Peyer's patch (tissue), 4 donors: ENCODE results near the gene SLC25A22. TPM values are rescaled to one million over a fixed set of nuclear protein-coding genes. Genes with fewer than 3 reads are reported as not detected.

Experiments used
- DNase-seq, 3 donors: peaks; one replicate each; pipeline ENCODE4 v3.0.0-alpha.2; 2017 to 2019
- H3K27ac ChIP-seq, 4 donors: fragments of 200-600 bp; sonication (generic); one replicate each; pipeline ENCODE4 v1.5.1; 2016 to 2019
- H3K27me3 ChIP-seq, 2 donors: fragments of 200-600 bp; sonication (generic); one replicate each; pipeline ENCODE4 v1.5.1; 2019
- H3K36me3 ChIP-seq, 3 donors: fragments of 200-600 bp; sonication (generic); one replicate each; pipeline ENCODE4 v1.5.1; 2016 to 2019
- H3K4me1 ChIP-seq, 4 donors: fragments of 200-600 bp; sonication (generic); one replicate each; pipeline ENCODE4 v1.5.1; 2016 to 2019
- H3K4me3 ChIP-seq, 4 donors: fragments of 200-600 bp; sonication (generic); 1 replicate in 3 of 4; 2 replicates in 1 of 4; pipeline ENCODE4 v1.5.1; 2016 to 2019; ENCODE audit warnings: mild to moderate bottlenecking in 1 of 4
- H3K9me3 ChIP-seq, 4 donors: fragments of 200-600 bp; sonication (generic); one replicate each; pipeline ENCODE4 v1.5.1; 2016 to 2019; ENCODE audit warnings: mild to moderate bottlenecking in 1 of 4
- CTCF ChIP-seq, 6 experiments: fragments of 450-650 bp in 4 of 6; fragments of 200-600 bp in 2 of 6; sonication (generic) in 1 of 6; IDR thresholded peaks; one replicate each; pipeline ENCODE4 v1.5.1; 2017 to 2019; ENCODE audit warnings: antibody characterized with exemption in 6 of 6, mild to moderate bottlenecking in 3 of 6, moderate library complexity in 1 of 6
- POLR2A ChIP-seq, 2 donors: fragments of 450-650 bp; IDR thresholded peaks; one replicate each; pipeline ENCODE4 v1.5.1; 2017; ENCODE audit warnings: antibody characterized with exemption in 2 of 2, mild to moderate bottlenecking in 2 of 2, moderate library complexity in 2 of 2
- total RNA-seq, 4 donors: library from RNA; depleted of rRNA; stranded (reverse); fragments of >200 nt; gene quantifications; one replicate each; pipeline ENCODE4 v1.1.0, GENCODE V29; 2016

The SLC25A22 gene
- total RNA-seq, 4 donors from 2014 or later: 14.2 to 22.0 (median 16.6) TPM

GRCh38 chr11:793556-793955, 4.5 kb downstream of the SLC25A22 start:
- Histone ChIP-seq H3K27ac (no peak overlapping the region), H3K27me3 (peaks cover 0 to 8% of the 10 kb centered on the region in 2 donors), H3K4me3 (no peak overlapping the region), H3K36me3 (peaks cover 0 to 21% (median 0%) of the 10 kb centered on the region in 3 donors), H3K9me3 (no peaks in the 10 kb centered on the region), H3K4me1 (peaks cover 5 to 41% (median 31%) of the 10 kb centered on the region in 4 donors)
- TF ChIP-seq CTCF (IDR thresholded peaks at IDR 0.05) (no peak), POLR2A (IDR thresholded peaks at IDR 0.05) (no peak)
- no peak for DNase-seq

- Histone ChIP-seq H3K4me3 (no peak overlapping the region), H3K27me3 (peaks cover 0 to 8% of the 10 kb centered on the region in 2 donors), H3K4me1 (peaks cover 5 to 37% (median 27%) of the 10 kb centered on the region in 4 donors), H3K36me3 (peaks cover 0 to 21% (median 0%) of the 10 kb centered on the region in 3 donors), H3K9me3 (no peaks in the 10 kb centered on the region), H3K27ac (no peak overlapping the region)
- TF ChIP-seq CTCF (IDR thresholded peaks at IDR 0.05) (no peak), POLR2A (IDR thresholded peaks at IDR 0.05) (no peak)
- no peak for DNase-seq
Measured at GRCh38 chr11:792873-793272, 5.2 kb downstream of the SLC25A22 start.

- no peaks in the 10 kb centered on the region for H3K9me3 ChIP-seq
- TF ChIP-seq CTCF (IDR thresholded peaks at IDR 0.05) (no peak), POLR2A (IDR thresholded peaks at IDR 0.05) (no peak)
Measured at GRCh38 chr11:792535-792821, 5.6 kb downstream of the SLC25A22 start.

GRCh38 chr11:791658-792534, 6.2 kb downstream of the SLC25A22 start:
- Histone ChIP-seq H3K4me1 (peaks cover 2 to 34% (median 24%) of the 10 kb centered on the region in 4 donors), H3K9me3 (no peaks in the 10 kb centered on the region), H3K36me3 (peaks cover 0 to 21% (median 0%) of the 10 kb centered on the region in 3 donors), H3K4me3 (no peak overlapping the region), H3K27me3 (peaks cover 0 to 8% of the 10 kb centered on the region in 2 donors), H3K27ac (no peak overlapping the region)
- no peak for DNase-seq
- TF ChIP-seq POLR2A (IDR thresholded peaks at IDR 0.05): no peak
- TF ChIP-seq CTCF (IDR thresholded peaks at IDR 0.05): no peak

More at GRCh38 chr11:792535-792821, 5.6 kb downstream of the SLC25A22 start:
- no peak for DNase-seq
- Histone ChIP-seq H3K27me3 (peaks cover 0 to 8% of the 10 kb centered on the region in 2 donors), H3K4me1 (peaks cover 5 to 37% (median 27%) of the 10 kb centered on the region in 4 donors), H3K27ac (no peak overlapping the region), H3K4me3 (no peak overlapping the region), H3K36me3 (peaks cover 0 to 21% (median 0%) of the 10 kb centered on the region in 3 donors)

GRCh38 chr11:790721-791564, 7.1 kb downstream of the SLC25A22 start:
- H3K4me1 ChIP-seq: peaks cover 0 to 26% (median 17%) of the 10 kb centered on the region in 4 donors
- H3K27me3 ChIP-seq: peaks cover 0 to 8% of the 10 kb centered on the region in 2 donors
- TF ChIP-seq CTCF (IDR thresholded peaks at IDR 0.05) (no peak), POLR2A (IDR thresholded peaks at IDR 0.05) (no peak)
- peaks cover 0 to 21% (median 0%) of the 10 kb centered on the region in 3 donors for H3K36me3 ChIP-seq
- no peaks in the 10 kb centered on the region for H3K9me3 ChIP-seq
- no peak for DNase-seq
- H3K4me3 ChIP-seq: no peak overlapping the region
- H3K27ac ChIP-seq: no peak overlapping the region
